Lower lobe of right lung (tissue), 2 donors: ENCODE data around the gene MBNL3. TPM values are rescaled to one million over a fixed set of nuclear protein-coding genes. Genes with fewer than 3 reads are reported as not detected.

Source experiments
- ATAC-seq, 2 donors: fragments of 200-7000 bp; cut with Tn5 transposase; one replicate each; pipeline ENCODE4 v1.9.1; 2020 to 2022; ENCODE audit warnings: mild to moderate bottlenecking in 2 of 2, moderate library complexity in 2 of 2
- DNase-seq: peaks from one replicate; pipeline ENCODE4 v3.0.0-alpha.2; 2020
- H3K27ac ChIP-seq: fragments of 200-600 bp; one replicate; pipeline ENCODE4 v1.8.0; 2022
- H3K27me3 ChIP-seq: fragments of 200-600 bp; one replicate; pipeline ENCODE4 v1.8.0; 2022; ENCODE audit warnings: low read depth
- H3K36me3 ChIP-seq: fragments of 200-600 bp; one replicate; pipeline ENCODE4 v1.8.0; 2022; ENCODE audit warnings: mild to moderate bottlenecking
- H3K4me1 ChIP-seq: fragments of 200-600 bp; one replicate; pipeline ENCODE4 v1.8.0; 2022
- H3K4me3 ChIP-seq: fragments of 200-600 bp; one replicate; pipeline ENCODE4 v1.8.0; 2022; ENCODE audit warnings: mild to moderate bottlenecking
- H3K9me3 ChIP-seq: fragments of 200-600 bp; one replicate; pipeline ENCODE4 v1.8.0; 2022
- intact Hi-C: fragments of 100-400 bp; cut with DNase I; formaldehyde crosslinking; loops from one replicate; pipeline ENCODE4 v1.11.0; 2022
- total RNA-seq: library from RNA; stranded (reverse); fragmentation: NEBNext Ultra II Directional; extraction: Animal tissue kit (Norgen Biotek cat#: 25700); gene quantifications from one replicate; pipeline ENCODE4 v1.2.1, GENCODE V29; 2021
- TF ChIP-seq, protein P1 (sequence below): fragments of 200-600 bp; IDR thresholded peaks from one replicate; pipeline ENCODE4 v1.8.0; 2022; ENCODE audit warnings: antibody characterized with exemption, mild to moderate bottlenecking
- donor health status: DM: no; HTN: yes; CAD: no; lungs with severe emphysema.

Gene MBNL3
- total RNA-seq, 1 donor from 2014 or later, result 24.3 TPM

DNA sequence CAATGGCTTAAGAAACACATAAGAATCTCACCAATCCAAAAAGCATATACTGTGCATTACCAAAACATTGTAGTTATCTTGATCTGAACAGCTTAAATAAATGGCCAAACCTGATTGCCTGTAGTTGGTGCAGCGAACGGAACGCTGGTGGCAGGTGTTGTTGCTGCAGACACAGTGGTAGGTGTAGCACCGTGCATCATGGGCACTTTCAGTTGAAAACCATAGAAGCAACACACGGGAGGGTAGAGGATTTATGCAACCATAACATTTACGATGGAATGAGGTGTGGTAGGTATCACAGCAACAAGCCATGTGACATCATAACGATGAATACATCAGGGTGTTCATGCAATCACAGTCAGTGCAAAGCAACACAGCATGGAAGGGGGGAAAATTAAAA, 106.8 kb downstream of the MBNL3 start:
- TF ChIP-seq, protein P1, sequence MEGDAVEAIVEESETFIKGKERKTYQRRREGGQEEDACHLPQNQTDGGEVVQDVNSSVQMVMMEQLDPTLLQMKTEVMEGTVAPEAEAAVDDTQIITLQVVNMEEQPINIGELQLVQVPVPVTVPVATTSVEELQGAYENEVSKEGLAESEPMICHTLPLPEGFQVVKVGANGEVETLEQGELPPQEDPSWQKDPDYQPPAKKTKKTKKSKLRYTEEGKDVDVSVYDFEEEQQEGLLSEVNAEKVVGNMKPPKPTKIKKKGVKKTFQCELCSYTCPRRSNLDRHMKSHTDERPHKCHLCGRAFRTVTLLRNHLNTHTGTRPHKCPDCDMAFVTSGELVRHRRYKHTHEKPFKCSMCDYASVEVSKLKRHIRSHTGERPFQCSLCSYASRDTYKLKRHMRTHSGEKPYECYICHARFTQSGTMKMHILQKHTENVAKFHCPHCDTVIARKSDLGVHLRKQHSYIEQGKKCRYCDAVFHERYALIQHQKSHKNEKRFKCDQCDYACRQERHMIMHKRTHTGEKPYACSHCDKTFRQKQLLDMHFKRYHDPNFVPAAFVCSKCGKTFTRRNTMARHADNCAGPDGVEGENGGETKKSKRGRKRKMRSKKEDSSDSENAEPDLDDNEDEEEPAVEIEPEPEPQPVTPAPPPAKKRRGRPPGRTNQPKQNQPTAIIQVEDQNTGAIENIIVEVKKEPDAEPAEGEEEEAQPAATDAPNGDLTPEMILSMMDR, result no peak
- H3K27ac ChIP-seq, result no peak overlapping the region
- no peaks in the 10 kb centered on the region for H3K4me1 ChIP-seq
- no peak for ATAC-seq
- H3K4me3 ChIP-seq, result no peak overlapping the region
- no peak for DNase-seq
- H3K27me3 ChIP-seq, result no peaks in the 10 kb centered on the region
- H3K9me3 ChIP-seq, result no peaks in the 10 kb centered on the region
- intact Hi-C loops, result no loop called here
- H3K36me3 ChIP-seq, result no peaks in the 10 kb centered on the region

DNA sequence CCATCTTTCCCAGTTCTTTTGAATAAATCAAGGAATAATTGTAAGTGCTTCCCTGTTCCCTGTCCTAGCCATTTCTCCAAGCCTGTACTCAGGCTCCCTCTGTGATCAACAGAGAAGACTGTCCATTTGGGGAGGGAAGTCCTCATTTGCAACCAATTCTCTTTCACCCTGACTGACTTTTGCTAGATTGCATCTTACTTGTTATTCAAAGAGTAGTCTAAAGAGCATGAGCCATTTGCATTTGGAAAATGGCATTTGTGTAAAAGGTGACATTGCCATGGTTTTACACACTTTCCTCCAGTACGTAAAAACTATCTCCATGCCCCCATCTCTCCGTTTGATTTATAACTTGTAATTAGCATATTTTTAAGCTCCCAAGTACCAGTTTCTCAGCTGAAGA, 110.6 kb downstream of the MBNL3 start:
- Histone ChIP-seq H3K4me1 (no peaks in the 10 kb centered on the region), H3K9me3 (no peaks in the 10 kb centered on the region), H3K27ac (no peak overlapping the region), H3K4me3 (no peak overlapping the region), H3K36me3 (no peaks in the 10 kb centered on the region), H3K27me3 (no peaks in the 10 kb centered on the region)
- DNase-seq (no peak), ATAC-seq (no peak)
- intact Hi-C loops, result no loop called here
- TF ChIP-seq, protein P1, result no peak

DNA sequence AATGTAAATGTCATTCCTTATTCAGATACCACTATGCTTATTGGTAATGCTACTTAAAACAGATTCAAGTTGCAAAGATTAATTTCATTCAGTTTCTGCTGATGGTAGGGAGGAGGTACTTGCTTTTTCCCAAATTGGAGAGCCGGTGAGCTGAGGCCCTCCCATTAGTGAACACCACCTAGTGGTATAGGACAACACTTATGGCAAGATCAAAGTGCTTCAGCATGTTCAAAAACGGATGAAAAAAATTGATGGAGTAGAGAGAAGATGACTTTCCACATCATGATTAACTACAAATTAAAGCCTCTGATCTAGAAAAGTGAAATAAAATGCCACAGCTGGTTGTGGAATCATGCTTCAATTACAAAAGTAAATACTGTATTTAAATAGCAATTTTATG, 112.9 kb downstream of the MBNL3 start:
- H3K36me3 ChIP-seq, result no peaks in the 10 kb centered on the region
- intact Hi-C loops, result no loop called here
- ATAC-seq (no peak), DNase-seq (no peak)
- H3K9me3 ChIP-seq, result no peaks in the 10 kb centered on the region
- TF ChIP-seq, protein P1, result no peak
- no peak overlapping the region for H3K27ac ChIP-seq
- H3K4me1 ChIP-seq, result no peaks in the 10 kb centered on the region
- no peaks in the 10 kb centered on the region for H3K27me3 ChIP-seq
- no peak overlapping the region for H3K4me3 ChIP-seq

DNA sequence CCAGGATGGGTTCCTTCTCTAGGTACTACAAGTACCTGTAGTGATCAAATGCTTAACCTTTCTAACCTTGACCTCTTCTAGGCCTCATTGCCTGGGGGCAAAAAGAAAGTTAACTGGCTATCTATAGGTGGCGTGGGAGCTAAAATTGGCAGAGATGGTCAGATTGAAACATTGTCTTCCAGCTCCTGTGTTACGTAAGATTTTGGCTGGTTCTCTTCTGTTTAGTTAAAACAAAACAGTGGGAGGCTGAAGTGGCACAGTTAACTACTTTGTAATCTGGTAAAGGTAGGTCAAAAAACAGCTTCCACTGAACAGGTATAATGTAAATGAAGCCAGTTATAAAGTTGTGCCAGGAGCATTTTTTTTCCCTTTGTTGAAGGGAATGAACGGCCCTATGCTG, 115.2 kb downstream of the MBNL3 start:
- Histone ChIP-seq H3K27me3 (no peaks in the 10 kb centered on the region), H3K9me3 (no peaks in the 10 kb centered on the region), H3K36me3 (no peaks in the 10 kb centered on the region), H3K27ac (no peak overlapping the region), H3K4me3 (no peak overlapping the region), H3K4me1 (no peaks in the 10 kb centered on the region)
- ATAC-seq, result no peak
- intact Hi-C loops, result no loop called here
- no peak for DNase-seq
- TF ChIP-seq, protein P1, result no peak

DNA sequence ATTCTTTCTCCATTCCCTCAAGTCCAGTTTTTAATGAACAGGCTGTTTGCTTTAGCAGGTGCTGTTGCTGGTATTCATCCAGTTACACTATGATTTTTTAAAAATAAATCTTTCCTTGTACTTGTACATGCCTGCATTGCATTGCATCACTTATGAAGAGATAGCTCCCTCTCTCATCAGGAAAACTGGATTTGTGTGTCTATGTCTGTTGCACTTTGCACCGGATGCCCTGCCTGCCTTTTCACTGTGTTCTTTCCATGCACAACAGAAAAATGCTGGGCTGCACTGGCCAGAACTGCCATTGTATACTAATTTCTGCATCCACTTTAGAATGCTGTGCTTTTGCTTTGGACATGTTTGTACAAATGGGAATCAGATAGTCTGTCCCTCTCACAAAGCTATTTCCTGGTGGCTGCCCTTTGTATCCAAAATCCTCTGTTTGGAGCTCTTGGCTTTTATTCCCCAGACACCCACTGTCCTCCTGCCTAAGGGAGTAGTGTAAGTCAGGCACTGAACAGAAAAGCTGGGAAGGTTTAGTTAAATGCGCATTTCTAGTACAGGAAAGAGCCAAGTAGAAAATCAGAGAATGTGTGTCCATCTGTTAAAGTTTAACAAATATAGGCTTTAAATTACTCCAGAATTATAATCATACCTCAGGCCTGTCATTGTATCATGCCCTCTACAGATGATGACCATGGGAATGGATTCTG, 119.1 kb downstream of the MBNL3 start:
- Histone ChIP-seq H3K4me1 (no peaks in the 10 kb centered on the region), H3K9me3 (no peaks in the 10 kb centered on the region), H3K27me3 (no peaks in the 10 kb centered on the region), H3K4me3 (no peak overlapping the region), H3K27ac (no peak overlapping the region), H3K36me3 (no peaks in the 10 kb centered on the region)
- intact Hi-C loops, result no loop called here
- ATAC-seq (no peak), DNase-seq (no peak)
- TF ChIP-seq, protein P1, result no peak
